CD14-positive monocyte (primary cell): Measurements from ENCODE around the gene MRGPRG. TPM values are rescaled to one million over a fixed set of nuclear protein-coding genes. Genes with fewer than 3 reads are reported as not detected.

ENCODE experiments used
- DNase-seq, 3 donors: peaks; one replicate each; pipeline ENCODE4 v3.0.0-alpha.2; 2011 to 2022
- H2AFZ ChIP-seq: 2 replicates; pipeline ENCODE4 v1.6.0; 2012; ENCODE audit warnings: mild to moderate bottlenecking, low read depth, low read length, inconsistent platforms; ENCODE audit not compliant: insufficient read depth, poor library complexity, severe bottlenecking
- H3K27ac ChIP-seq, 2 donors: 1 replicate in 1 of 2; 2 replicates in 1 of 2; pipeline ENCODE4 v1.5.1; 2012 to 2013; ENCODE audit warnings: low read length in 2 of 2, control low read depth in 1 of 2, inconsistent platforms in 1 of 2, low read depth in 1 of 2, mild to moderate bottlenecking in 1 of 2
- H3K27me3 ChIP-seq, 2 donors: one replicate each; pipeline versions ENCODE4 v1.6.0 to v1.6.1; 2011 to 2013; ENCODE audit warnings: low read length in 2 of 2; ENCODE audit not compliant: control insufficient read depth in 2 of 2, insufficient read depth in 2 of 2
- H3K36me3 ChIP-seq, 2 donors: replicated peaks in 1 of 2; 1 replicate in 1 of 2; 2 replicates in 1 of 2; pipeline versions ENCODE4 v1.5.1 to v1.6.1; 2012 to 2013; ENCODE audit warnings: low read length in 2 of 2, control low read depth in 1 of 2, inconsistent platforms in 1 of 2, mild to moderate bottlenecking in 1 of 2; ENCODE audit not compliant: insufficient read depth in 2 of 2, control insufficient read depth in 1 of 2
- H3K4me1 ChIP-seq, 2 donors: 1 replicate in 1 of 2; 2 replicates in 1 of 2; pipeline versions ENCODE4 v1.5.1 to v1.6.1; 2012 to 2013; ENCODE audit warnings: low read length in 2 of 2, control low read depth in 1 of 2, inconsistent platforms in 1 of 2, mild to moderate bottlenecking in 1 of 2, moderate library complexity in 1 of 2; ENCODE audit not compliant: insufficient read depth in 2 of 2, control insufficient read depth in 1 of 2
- H3K4me2 ChIP-seq: replicated peaks from 2 replicates; pipeline ENCODE3; 2012; ENCODE audit warnings: low read length, moderate library complexity, mild to moderate bottlenecking; ENCODE audit not compliant: poor library complexity, severe bottlenecking; ENCODE audit errors: extremely low read depth
- H3K4me3 ChIP-seq, 3 experiments: fragments of 200-600 bp in 1 of 3; sonication (generic) in 1 of 3; replicated peaks in 1 of 3; 1 replicate in 2 of 3; 2 replicates in 1 of 3; pipeline ENCODE4 v1.5.1; 2011 to 2013; ENCODE audit warnings: low read length in 3 of 3, mild to moderate bottlenecking in 3 of 3, control low read depth in 2 of 3, low read depth in 2 of 3, inconsistent platforms in 1 of 3, moderate library complexity in 1 of 3
- H3K79me2 ChIP-seq: 2 replicates; pipeline ENCODE4 v1.6.0; 2012; ENCODE audit warnings: mild to moderate bottlenecking, control low read depth, inconsistent platforms, low read length, moderate library complexity; ENCODE audit not compliant: insufficient read depth
- H3K9ac ChIP-seq: 2 replicates; pipeline ENCODE4 v1.6.0; 2017; ENCODE audit warnings: low read length, mild to moderate bottlenecking; ENCODE audit not compliant: insufficient read depth, poor library complexity, severe bottlenecking
- H3K9me3 ChIP-seq, 2 donors: replicated peaks in 1 of 2; 1 replicate in 1 of 2; 2 replicates in 1 of 2; pipeline versions ENCODE4 v1.5.1 to v1.6.1; 2012 to 2013; ENCODE audit warnings: low read length in 2 of 2, control low read depth in 1 of 2; ENCODE audit not compliant: control insufficient read depth in 1 of 2, insufficient read depth in 1 of 2
- H4K20me1 ChIP-seq: 2 replicates; pipeline ENCODE4 v1.6.0; 2012; ENCODE audit warnings: mild to moderate bottlenecking, low read length, control low read depth, moderate library complexity; ENCODE audit not compliant: insufficient read depth
- H3K27ac Mint-ChIP-seq, 7 donors: one replicate each; pipeline ENCODE4 v1.8.0; 2020; ENCODE audit warnings: mild to moderate bottlenecking in 7 of 7, mixed read lengths in 7 of 7, moderate library complexity in 6 of 7, inconsistent platforms in 2 of 7
- H3K27me3 Mint-ChIP-seq, 3 donors: one replicate each; pipeline ENCODE4 v1.8.0; 2021 to 2022; ENCODE audit warnings: low read depth in 3 of 3, mild to moderate bottlenecking in 3 of 3, mixed read lengths in 3 of 3, moderate library complexity in 3 of 3, inconsistent platforms in 1 of 3
- H3K36me3 Mint-ChIP-seq, 2 donors: one replicate each; pipeline ENCODE4 v1.8.0; 2020; ENCODE audit warnings: mixed read lengths in 2 of 2, inconsistent platforms in 1 of 2, mild to moderate bottlenecking in 1 of 2
- H3K4me1 Mint-ChIP-seq: one replicate; pipeline ENCODE4 v1.8.0; 2020; ENCODE audit warnings: mild to moderate bottlenecking, mixed read lengths
- H3K4me3 Mint-ChIP-seq, 2 donors: one replicate each; pipeline ENCODE4 v1.8.0; 2020; ENCODE audit warnings: mild to moderate bottlenecking in 2 of 2, mixed read lengths in 2 of 2, moderate library complexity in 1 of 2
- H3K9me3 Mint-ChIP-seq, 7 donors: one replicate each; pipeline ENCODE4 v1.8.0; 2020 to 2022; ENCODE audit warnings: mixed read lengths in 7 of 7, mild to moderate bottlenecking in 6 of 7, moderate library complexity in 6 of 7, inconsistent platforms in 2 of 7
- CTCF ChIP-seq: fragments of 200-600 bp; IDR thresholded peaks from one replicate; pipeline ENCODE4 v1.8.0; 2022; ENCODE audit warnings: antibody characterized with exemption, mild to moderate bottlenecking
- WGBS: methylation state at CpG from one replicate; pipeline ENCODE4 v1.1.5; 2013; ENCODE audit warnings: missing lambda C conversion rate; ENCODE audit not compliant: insufficient coverage; 5-methylcytosine and 5-hydroxymethylcytosine counted together
- intact Hi-C, 2 donors: fragments of 100-400 bp; cut with micrococcal nuclease; formaldehyde crosslinking; loops; one replicate each; pipeline versions ENCODE4 v1.15.0 to v1.15.1; 2023
- polyA plus RNA-seq, 3 donors: library from polyadenylated mRNA; depleted of rRNA in 1 of 3; unstranded in 2 of 3; stranded (reverse) in 1 of 3; fragments of 300-500 nt in 2 of 3; fragments of >200 nt in 1 of 3; fragmentation: Illumina TruSeq in 2 of 3; gene quantifications; 1 replicate in 2 of 3; 2 replicates in 1 of 3; pipeline ENCODE4 v1.2.3, GENCODE V29; 2012 to 2021

MRGPRG gene
- polyA plus RNA-seq, 3 donors = not detected

- no peak overlapping the region for H3K4me3 ChIP-seq
- H3K36me3 Mint-ChIP-seq = no peaks in the 10 kb centered on the region
- no peaks in the 10 kb centered on the region for H3K27me3 ChIP-seq
- H2AFZ ChIP-seq = no peak overlapping the region
- no peak overlapping the region for H3K4me2 ChIP-seq
- H4K20me1 ChIP-seq = no peaks in the 10 kb centered on the region
- H3K27me3 Mint-ChIP-seq = peaks cover 2 to 27% (median 8%) of the 10 kb centered on the region in 3 donors
- no peak overlapping the region for H3K27ac ChIP-seq
- no peak overlapping the region for H3K9ac ChIP-seq
- no peak overlapping the region for H3K4me3 Mint-ChIP-seq
- H3K36me3 ChIP-seq = no peaks in the 10 kb centered on the region
- TF ChIP-seq CTCF = no peak
- H3K79me2 ChIP-seq = no peaks in the 10 kb centered on the region
- H3K4me1 ChIP-seq = peaks cover 16 to 18% of the 10 kb centered on the region in 2 donors
- peaks cover 0 to 1% (median 0%) of the 10 kb centered on the region in 7 donors for H3K9me3 Mint-ChIP-seq
- intact Hi-C loops = no loop called here
- WGBS = 85% methylated on average over 5 of the region's 6 CpGs
- no peaks in the 10 kb centered on the region for H3K9me3 ChIP-seq
- H3K4me1 Mint-ChIP-seq = peaks cover 4% of the 10 kb centered on the region
- no peak for DNase-seq
- H3K27ac Mint-ChIP-seq = no peak overlapping the region
Observed at GRCh38 chr11:3231550-3231850, 12.9 kb upstream of the MRGPRG start.

GRCh38 chr11:3230636-3231549 is 12.3 kb upstream of the MRGPRG start:
- peaks cover 22 to 24% of the 10 kb centered on the region in 2 donors for H3K4me1 ChIP-seq
- no peak for TF ChIP-seq CTCF
- Mint-ChIP-seq H3K4me3 (no peak overlapping the region), H3K36me3 (no peaks in the 10 kb centered on the region), H3K9me3 (peaks cover 0 to 1% (median 0%) of the 10 kb centered on the region in 7 donors), H3K27ac (no peak overlapping the region), H3K27me3 (peaks cover 4 to 27% (median 8%) of the 10 kb centered on the region in 3 donors), H3K4me1 (peaks cover 10% of the 10 kb centered on the region)
- no peak overlapping the region for H2AFZ ChIP-seq
- no peak for DNase-seq
- H3K9ac ChIP-seq = no peak overlapping the region
- H3K36me3 ChIP-seq = no peaks in the 10 kb centered on the region
- H3K4me2 ChIP-seq = no peak overlapping the region
- H3K27me3 ChIP-seq = no peaks in the 10 kb centered on the region
- no peaks in the 10 kb centered on the region for H3K79me2 ChIP-seq
- H3K27ac ChIP-seq = no peak overlapping the region
- no peak overlapping the region for H3K4me3 ChIP-seq
- H3K9me3 ChIP-seq = no peaks in the 10 kb centered on the region
- 83% methylated on average over 6 of the region's 12 CpGs for WGBS
- H4K20me1 ChIP-seq = no peaks in the 10 kb centered on the region
- intact Hi-C loops = no loop called here
